DOHH2 (cell line): ENCODE results near the gene CNTNAP5.

Source experiments
- H3F3A ChIP-seq: fragments of 200-600 bp; sonication (generic), shearing (Covaris generic); 2 replicates; pipeline ENCODE4 v1.6.0; 2016; ENCODE audit warnings: antibody characterized with exemption, mild to moderate bottlenecking; ENCODE audit not compliant: control insufficient read depth, insufficient read depth
- H3K27ac ChIP-seq: fragments of 200-600 bp; sonication (generic); 2 replicates; pipeline ENCODE4 v1.5.1; 2014; ENCODE audit warnings: low read depth, mild to moderate bottlenecking, low read length, moderate library complexity
- H3K27me3 ChIP-seq: fragments of 200-600 bp; sonication (generic); 2 replicates; pipeline ENCODE4 v1.6.1; 2014; ENCODE audit warnings: mild to moderate bottlenecking, low read length, mixed read lengths; ENCODE audit not compliant: control insufficient read depth
- H3K36me3 ChIP-seq: fragments of 200-600 bp; sonication (generic); 2 replicates; pipeline ENCODE4 v1.6.1; 2014; ENCODE audit warnings: mild to moderate bottlenecking, low read length, moderate library complexity, mixed read lengths; ENCODE audit not compliant: control insufficient read depth
- H3K4me1 ChIP-seq: fragments of 200-600 bp; sonication (generic); 2 replicates; pipeline ENCODE4 v1.6.1; 2014; ENCODE audit warnings: mild to moderate bottlenecking, low read length, mixed read lengths; ENCODE audit not compliant: control insufficient read depth
- H3K4me2 ChIP-seq: fragments of 200-600 bp; sonication (generic); 2 replicates; pipeline ENCODE4 v1.6.0; 2014; ENCODE audit warnings: mild to moderate bottlenecking, low read length, moderate library complexity
- H3K4me3 ChIP-seq: fragments of 200-600 bp; sonication (generic); 2 replicates; pipeline ENCODE4 v1.5.1; 2014; ENCODE audit warnings: mild to moderate bottlenecking, low read length, mixed read lengths
- H3K79me2 ChIP-seq: fragments of 200-600 bp; sonication (generic); 2 replicates; pipeline ENCODE4 v1.6.1; 2014; ENCODE audit warnings: mild to moderate bottlenecking, low read length, mixed read lengths; ENCODE audit not compliant: control insufficient read depth
- H3K9me2 ChIP-seq: fragments of 200-600 bp; sonication (generic); replicated peaks from 2 replicates; pipeline ENCODE4 v1.6.1; 2014; ENCODE audit warnings: mild to moderate bottlenecking, low read length, mixed read lengths; ENCODE audit not compliant: control insufficient read depth
- H3K9me3 ChIP-seq: fragments of 200-600 bp; sonication (generic); 2 replicates; pipeline ENCODE4 v1.6.1; 2014; ENCODE audit warnings: antibody characterized with exemption, low read length, mixed read lengths; ENCODE audit not compliant: control insufficient read depth, insufficient read depth
- H4K20me1 ChIP-seq: fragments of 200-600 bp; sonication (generic); 2 replicates; pipeline ENCODE4 v1.6.0; 2014; ENCODE audit warnings: low read depth, mild to moderate bottlenecking, antibody characterized with exemption, low read length, moderate library complexity; ENCODE audit not compliant: control insufficient read depth, insufficient read depth
- EZH2phosphoT487 ChIP-seq: fragments of 200-600 bp; sonication (generic); IDR thresholded peaks from 2 replicates; pipeline ENCODE4 v1.6.1; 2017; ENCODE audit warnings: borderline replicate concordance, mild to moderate bottlenecking, antibody characterized with exemption, low read length, moderate library complexity, mixed read lengths
- TF ChIP-seq, protein P1 (sequence below): fragments of 200-600 bp; sonication (generic); IDR thresholded peaks from one replicate; pipeline ENCODE4 v1.5.1; 2014; ENCODE audit warnings: antibody characterized with exemption, mild to moderate bottlenecking, low read depth, low read length; ENCODE audit not compliant: poor library complexity, severe bottlenecking

CNTNAP5 gene

DNA sequence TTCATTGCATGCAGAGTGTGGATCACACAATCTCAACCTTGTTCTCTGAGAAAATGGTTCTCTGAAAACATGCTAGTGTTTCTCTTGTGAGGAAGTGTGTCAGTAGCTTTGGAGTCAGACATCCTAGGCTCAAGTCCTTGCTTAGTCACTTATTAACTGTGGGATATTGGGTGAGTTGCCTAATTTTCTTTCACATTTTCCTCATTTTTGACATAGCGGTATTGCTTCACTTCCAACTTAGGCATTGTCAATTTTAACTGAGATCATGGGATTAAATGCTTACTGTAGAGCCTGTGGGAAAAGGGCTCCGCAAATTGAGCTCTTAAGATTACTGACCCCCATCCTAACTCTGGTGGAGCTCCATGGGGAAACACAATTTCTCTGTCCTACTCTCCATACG, 622.2 kb downstream of the CNTNAP5 start:
- Histone ChIP-seq H3K9me2 (no peaks in the 10 kb centered on the region), H3K9me3 (no peaks in the 10 kb centered on the region), H3K27ac (no peak overlapping the region), H3K4me1 (no peaks in the 10 kb centered on the region), H3K4me3 (no peak overlapping the region), H3K36me3 (no peaks in the 10 kb centered on the region), H3K4me2 (no peak overlapping the region), H3K79me2 (no peaks in the 10 kb centered on the region), H3F3A (no peaks in the 10 kb centered on the region), H4K20me1 (no peaks in the 10 kb centered on the region), H3K27me3 (no peaks in the 10 kb centered on the region)
- no peak for TF ChIP-seq EZH2phosphoT487
- TF ChIP-seq, protein P1, sequence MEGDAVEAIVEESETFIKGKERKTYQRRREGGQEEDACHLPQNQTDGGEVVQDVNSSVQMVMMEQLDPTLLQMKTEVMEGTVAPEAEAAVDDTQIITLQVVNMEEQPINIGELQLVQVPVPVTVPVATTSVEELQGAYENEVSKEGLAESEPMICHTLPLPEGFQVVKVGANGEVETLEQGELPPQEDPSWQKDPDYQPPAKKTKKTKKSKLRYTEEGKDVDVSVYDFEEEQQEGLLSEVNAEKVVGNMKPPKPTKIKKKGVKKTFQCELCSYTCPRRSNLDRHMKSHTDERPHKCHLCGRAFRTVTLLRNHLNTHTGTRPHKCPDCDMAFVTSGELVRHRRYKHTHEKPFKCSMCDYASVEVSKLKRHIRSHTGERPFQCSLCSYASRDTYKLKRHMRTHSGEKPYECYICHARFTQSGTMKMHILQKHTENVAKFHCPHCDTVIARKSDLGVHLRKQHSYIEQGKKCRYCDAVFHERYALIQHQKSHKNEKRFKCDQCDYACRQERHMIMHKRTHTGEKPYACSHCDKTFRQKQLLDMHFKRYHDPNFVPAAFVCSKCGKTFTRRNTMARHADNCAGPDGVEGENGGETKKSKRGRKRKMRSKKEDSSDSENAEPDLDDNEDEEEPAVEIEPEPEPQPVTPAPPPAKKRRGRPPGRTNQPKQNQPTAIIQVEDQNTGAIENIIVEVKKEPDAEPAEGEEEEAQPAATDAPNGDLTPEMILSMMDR: no peak

DNA sequence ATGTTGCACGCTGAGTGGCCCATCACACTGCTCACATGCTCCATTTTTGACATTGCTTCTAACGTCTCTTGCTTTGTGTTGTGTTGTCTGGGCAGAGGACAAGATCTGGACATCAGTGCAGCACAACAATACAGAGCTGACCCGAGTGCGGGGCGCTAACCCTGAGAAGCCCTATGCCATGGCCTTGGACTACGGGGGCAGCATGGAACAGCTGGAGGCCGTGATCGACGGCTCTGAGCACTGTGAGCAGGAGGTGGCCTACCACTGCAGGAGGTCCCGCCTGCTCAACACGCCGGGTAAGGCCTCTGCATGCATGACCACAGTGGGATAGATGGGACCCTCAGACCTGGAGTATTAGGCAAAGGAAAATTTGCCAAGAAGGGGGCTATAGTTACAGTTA, 622.6 kb downstream of the CNTNAP5 start:
- H4K20me1 ChIP-seq: no peaks in the 10 kb centered on the region
- H3K79me2 ChIP-seq: no peaks in the 10 kb centered on the region
- TF ChIP-seq EZH2phosphoT487: no peak
- TF ChIP-seq, protein P1: no peak
- H3K27me3 ChIP-seq: no peaks in the 10 kb centered on the region
- H3K4me1 ChIP-seq: no peaks in the 10 kb centered on the region
- H3K4me3 ChIP-seq: no peak overlapping the region
- no peaks in the 10 kb centered on the region for H3K9me2 ChIP-seq
- no peak overlapping the region for H3K27ac ChIP-seq
- no peak overlapping the region for H3K4me2 ChIP-seq
- no peaks in the 10 kb centered on the region for H3K36me3 ChIP-seq
- no peaks in the 10 kb centered on the region for H3K9me3 ChIP-seq
- no peaks in the 10 kb centered on the region for H3F3A ChIP-seq

DNA sequence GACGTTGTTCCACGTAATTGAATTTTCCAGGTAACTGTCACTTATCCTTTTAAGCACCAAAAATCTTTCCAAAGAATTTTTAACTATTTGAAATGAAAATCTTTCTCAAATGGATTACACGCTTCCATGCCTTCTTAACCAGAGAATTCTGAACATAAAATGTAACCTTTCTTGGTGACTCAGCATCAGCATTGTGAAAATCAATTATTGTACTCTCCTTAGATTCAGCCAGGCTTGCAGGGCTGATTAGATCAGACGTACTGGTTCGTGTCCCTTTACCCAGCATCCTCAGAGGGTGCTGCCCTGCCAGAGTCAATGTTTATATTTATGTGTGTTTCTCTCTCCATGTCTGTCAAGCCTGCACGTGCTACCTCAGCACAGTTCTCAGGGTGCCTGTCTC, 623.9 kb downstream of the CNTNAP5 start:
- no peaks in the 10 kb centered on the region for H3K9me3 ChIP-seq
- H3F3A ChIP-seq: no peaks in the 10 kb centered on the region
- no peak overlapping the region for H3K4me2 ChIP-seq
- no peaks in the 10 kb centered on the region for H4K20me1 ChIP-seq
- H3K36me3 ChIP-seq: no peaks in the 10 kb centered on the region
- H3K9me2 ChIP-seq: no peaks in the 10 kb centered on the region
- H3K79me2 ChIP-seq: no peaks in the 10 kb centered on the region
- no peak overlapping the region for H3K4me3 ChIP-seq
- TF ChIP-seq EZH2phosphoT487: no peak
- TF ChIP-seq, protein P1: no peak
- no peak overlapping the region for H3K27ac ChIP-seq
- no peaks in the 10 kb centered on the region for H3K4me1 ChIP-seq
- H3K27me3 ChIP-seq: no peaks in the 10 kb centered on the region

DNA sequence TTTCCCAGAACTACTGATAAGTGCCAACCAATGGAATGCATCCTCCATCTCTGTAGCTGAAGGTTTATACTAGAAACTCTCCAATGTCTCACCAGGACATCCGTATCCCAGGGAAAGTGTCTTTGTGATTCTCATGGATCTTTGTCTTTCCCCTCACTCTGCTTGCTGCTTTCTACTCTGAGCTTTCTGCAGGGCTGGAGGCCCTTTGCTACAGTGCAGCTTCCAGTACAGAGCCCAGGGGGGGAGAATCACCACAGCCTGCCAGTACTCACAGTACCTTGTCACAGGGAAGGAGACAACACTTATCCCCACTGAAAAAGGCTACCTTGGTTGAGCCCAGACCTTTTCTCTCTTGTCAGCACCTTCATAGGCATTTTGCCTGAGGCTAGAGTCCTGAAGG, 627.0 kb downstream of the CNTNAP5 start:
- Histone ChIP-seq H3K27ac (no peak overlapping the region), H3K79me2 (no peaks in the 10 kb centered on the region), H3K4me2 (no peak overlapping the region), H3K9me3 (no peaks in the 10 kb centered on the region), H3K27me3 (no peaks in the 10 kb centered on the region), H3F3A (no peaks in the 10 kb centered on the region), H3K4me1 (no peaks in the 10 kb centered on the region), H3K9me2 (no peaks in the 10 kb centered on the region), H3K36me3 (no peaks in the 10 kb centered on the region), H4K20me1 (no peaks in the 10 kb centered on the region), H3K4me3 (no peak overlapping the region)
- no peak for TF ChIP-seq EZH2phosphoT487
- TF ChIP-seq, protein P1: no peak
